ENCODE results near the gene FOSL1. TPM values are rescaled to one million over a fixed set of nuclear protein-coding genes. Genes with fewer than 3 reads are reported as not detected.
"Not testable (repeated sequence)": the region's sequence is repeated elsewhere in the genome, so short reads cannot be mapped to it uniquely, and the experiment has no call there.

The FOSL1 gene
- total and polyA plus RNA-seq, 2 donors, result 7.5 TPM; not detected in 1

DNA sequence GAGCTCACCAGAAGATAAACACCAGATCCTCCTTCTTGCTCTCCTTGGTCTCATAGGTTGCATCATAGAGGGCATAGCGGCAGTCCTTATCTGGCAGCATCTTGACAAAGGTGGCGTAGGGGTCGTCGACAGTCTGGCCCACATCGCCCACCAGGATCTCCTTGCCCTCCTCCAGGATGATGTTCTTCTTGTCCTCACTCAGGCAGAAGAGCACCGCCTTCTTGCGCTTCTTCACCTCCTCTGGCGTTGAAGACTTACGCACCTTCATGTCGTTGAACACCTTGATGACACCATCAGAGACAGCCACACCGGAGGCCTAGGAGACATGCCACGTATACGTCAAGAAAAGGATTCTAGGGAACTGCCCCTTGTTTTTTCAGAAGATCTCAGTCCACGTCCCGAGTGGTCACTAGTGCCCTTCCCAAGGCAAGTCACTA is 44.2 kb downstream of the FOSL1 start:
- no peaks in the 10 kb centered on the region for H3K4me1 ChIP-seq (ENCODE audit: insufficient read depth)
- 78% methylated on average over 15 of the region's 15 CpGs for WGBS
- no peak for DNase-seq (ENCODE audit: extremely low spot score)
- H3K36me3 ChIP-seq (ENCODE audit: insufficient read depth), result peaks cover 5% of the 10 kb centered on the region
- no peak overlapping the region for H3K27ac ChIP-seq (ENCODE audit: low read depth)
- H3K4me3 ChIP-seq (ENCODE audit: low read depth, low read length), result no peak overlapping the region

DNA sequence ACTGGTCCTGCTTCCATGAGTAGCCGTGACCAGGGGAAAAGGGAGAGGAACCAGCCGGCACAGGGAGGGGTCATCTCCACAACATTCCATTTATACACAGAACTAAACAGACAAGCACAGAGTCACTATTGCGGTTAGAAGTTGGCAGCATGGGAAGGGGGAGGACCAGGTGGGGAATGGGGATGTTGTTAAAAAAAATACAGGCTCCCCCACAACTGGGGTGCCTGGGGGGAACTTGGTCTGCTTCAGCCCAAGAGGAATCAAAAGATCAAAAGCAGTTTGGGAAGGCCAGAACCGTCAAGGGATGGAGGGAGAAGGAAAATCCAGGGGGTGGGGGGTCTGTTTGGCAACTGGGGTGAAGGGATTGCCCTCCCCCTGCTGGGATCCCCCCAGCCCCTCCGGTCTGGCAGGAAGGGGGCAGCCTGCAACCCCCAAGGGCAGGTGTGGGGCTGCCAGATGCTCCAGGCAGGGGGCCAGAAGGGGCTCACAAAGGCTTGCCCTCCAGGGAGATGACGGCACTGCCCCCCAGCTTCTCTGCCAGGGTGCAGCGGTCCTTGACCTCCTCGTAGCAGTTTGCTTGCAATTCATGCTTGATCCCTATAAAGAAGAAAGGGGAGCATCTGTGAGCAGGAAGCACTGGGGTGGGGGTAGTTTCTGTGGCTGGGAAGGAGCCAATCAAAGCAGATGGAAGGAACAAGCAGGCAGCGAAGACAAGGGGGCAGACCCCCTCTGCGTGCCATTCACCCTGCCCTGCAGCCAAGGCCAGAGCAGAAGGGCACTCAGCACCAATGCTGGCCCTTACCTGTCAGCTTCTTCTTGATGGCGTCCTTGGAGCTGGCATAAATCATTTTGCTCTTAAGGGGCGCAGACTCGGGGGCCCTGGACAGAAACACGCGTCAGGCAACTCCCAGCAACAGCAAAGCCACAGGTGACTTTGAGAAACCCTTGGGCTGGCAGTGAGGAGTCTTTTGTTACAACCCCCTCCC is 45.0 kb downstream of the FOSL1 start:
- no peaks in the 10 kb centered on the region for H3K4me1 ChIP-seq (ENCODE audit: insufficient read depth)
- no peak overlapping the region for H3K27ac ChIP-seq (ENCODE audit: low read depth)
- WGBS, result 71% methylated on average over 15 of the region's 15 CpGs
- DNase-seq (ENCODE audit: extremely low spot score), result no peak
- H3K36me3 ChIP-seq (ENCODE audit: insufficient read depth), result peaks cover 5% of the 10 kb centered on the region
- H3K4me3 ChIP-seq (ENCODE audit: low read depth, low read length), result no peak overlapping the region

DNA sequence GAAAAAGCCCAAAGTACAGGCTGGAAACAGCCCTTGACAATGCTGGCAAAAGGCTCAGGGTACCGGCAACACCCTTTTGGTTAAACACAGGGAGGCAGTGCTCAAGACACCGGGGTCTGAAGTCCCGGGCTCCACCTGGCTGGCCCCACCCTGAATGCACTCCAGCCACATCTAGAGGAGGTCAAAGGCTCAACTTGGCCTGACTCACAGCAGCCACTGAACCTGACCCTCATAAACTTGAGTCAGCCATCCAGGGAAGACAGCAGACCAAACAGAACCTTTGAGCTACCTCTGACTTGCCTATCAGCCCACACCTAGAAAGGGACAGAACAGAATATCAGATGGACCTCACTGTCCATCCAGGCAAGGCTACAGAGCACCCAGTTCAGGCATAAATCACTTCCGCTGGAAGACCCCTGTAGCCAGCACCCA is 46.0 kb downstream of the FOSL1 start:
- no peak for DNase-seq (ENCODE audit: extremely low spot score)
- 89% methylated on average over 4 of the region's 4 CpGs for WGBS

DNA sequence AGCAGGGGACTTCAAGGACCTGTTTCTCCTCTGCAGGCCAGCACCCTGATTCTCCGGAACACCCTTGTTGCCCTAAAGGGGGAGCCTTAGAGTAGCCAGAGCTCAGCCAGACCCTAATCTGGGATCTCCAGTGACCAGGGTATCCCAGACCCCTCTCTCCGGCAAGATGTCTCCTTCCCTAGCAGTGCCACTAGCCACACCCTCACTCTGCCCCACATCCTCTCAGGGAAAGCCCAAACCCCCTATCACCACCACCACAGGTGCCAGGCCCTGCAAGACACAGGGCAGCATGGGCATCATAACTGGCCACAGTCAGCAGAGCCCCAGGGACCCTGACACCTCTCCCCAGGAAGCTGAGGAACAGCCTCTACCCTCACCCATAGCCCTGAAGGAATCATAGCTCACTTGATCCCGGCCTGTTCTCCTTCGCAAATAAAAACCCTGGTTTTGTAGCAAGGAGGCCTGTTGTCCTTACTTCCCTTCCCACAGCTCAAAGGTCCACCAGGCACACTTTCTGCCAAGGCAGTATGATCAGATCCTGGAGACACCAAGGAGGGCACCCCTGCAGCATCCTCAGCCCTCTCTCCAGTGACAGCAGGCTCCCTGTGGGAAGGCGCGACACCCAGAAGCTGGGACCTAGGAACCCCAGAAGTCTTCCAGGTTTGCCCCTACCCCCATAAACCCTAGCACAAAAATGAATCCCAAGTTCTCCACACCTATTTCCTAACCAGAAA is 46.8 kb downstream of the FOSL1 start:
- no peaks in the 10 kb centered on the region for H3K4me1 ChIP-seq (ENCODE audit: insufficient read depth)
- no peak for DNase-seq (ENCODE audit: extremely low spot score)
- H3K36me3 ChIP-seq (ENCODE audit: insufficient read depth), result peaks cover 5% of the 10 kb centered on the region
- no peak overlapping the region for H3K27ac ChIP-seq (ENCODE audit: low read depth)
- no peak overlapping the region for H3K4me3 ChIP-seq (ENCODE audit: low read depth, low read length)
- 87% methylated on average over 6 of the region's 6 CpGs for WGBS

More for the DNA sequence above, 46.0 kb downstream of the FOSL1 start:
- Histone ChIP-seq H3K27ac (ENCODE audit: low read depth) (no peak overlapping the region), H3K4me3 (ENCODE audit: low read depth, low read length) (no peak overlapping the region), H3K4me1 (ENCODE audit: insufficient read depth) (no peaks in the 10 kb centered on the region), H3K36me3 (ENCODE audit: insufficient read depth) (peaks cover 5% of the 10 kb centered on the region)

DNA sequence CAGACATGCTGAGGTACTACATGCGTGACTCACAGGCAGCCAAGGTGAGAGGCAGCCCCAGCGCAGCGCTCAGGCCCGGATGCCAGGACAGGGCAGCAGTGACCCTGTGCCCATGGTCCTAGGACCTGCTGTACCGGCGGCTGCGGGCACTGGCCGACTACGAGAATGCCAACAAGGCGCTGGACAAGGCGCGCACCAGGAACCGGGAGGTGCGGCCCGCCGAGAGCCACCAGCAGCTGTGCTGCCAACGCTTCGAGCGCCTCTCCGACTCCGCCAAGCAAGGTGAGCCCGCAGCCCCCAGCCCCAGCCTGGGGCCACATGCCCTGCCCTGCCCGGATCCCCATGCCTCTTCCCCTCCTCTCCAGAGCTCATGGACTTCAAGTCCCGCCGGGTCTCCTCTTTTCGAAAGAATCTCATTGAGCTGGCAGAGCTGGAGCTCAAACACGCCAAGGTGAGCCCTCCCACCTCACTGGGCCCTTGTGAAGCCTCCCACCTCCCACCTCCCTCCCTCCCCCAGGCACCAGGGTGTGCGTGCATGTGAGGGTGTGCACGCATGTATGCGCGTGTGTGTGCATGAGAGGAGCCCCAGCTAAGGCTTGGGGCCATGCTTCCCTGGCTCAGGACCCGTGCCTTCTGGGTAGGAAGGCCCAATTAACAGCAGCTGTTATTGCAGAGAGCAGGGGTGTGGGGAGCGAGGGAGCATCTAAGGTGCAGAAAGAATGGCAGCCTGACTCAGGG is 47.5 kb downstream of the FOSL1 start:
- Histone ChIP-seq H3K36me3 (ENCODE audit: insufficient read depth) (peaks cover 5% of the 10 kb centered on the region), H3K4me1 (ENCODE audit: insufficient read depth) (no peaks in the 10 kb centered on the region), H3K27ac (ENCODE audit: low read depth) (no peak overlapping the region), H3K4me3 (ENCODE audit: low read depth, low read length) (no peak overlapping the region)
- 91% methylated on average over 33 of the region's 33 CpGs for WGBS
- no peak for DNase-seq (ENCODE audit: extremely low spot score)

DNA sequence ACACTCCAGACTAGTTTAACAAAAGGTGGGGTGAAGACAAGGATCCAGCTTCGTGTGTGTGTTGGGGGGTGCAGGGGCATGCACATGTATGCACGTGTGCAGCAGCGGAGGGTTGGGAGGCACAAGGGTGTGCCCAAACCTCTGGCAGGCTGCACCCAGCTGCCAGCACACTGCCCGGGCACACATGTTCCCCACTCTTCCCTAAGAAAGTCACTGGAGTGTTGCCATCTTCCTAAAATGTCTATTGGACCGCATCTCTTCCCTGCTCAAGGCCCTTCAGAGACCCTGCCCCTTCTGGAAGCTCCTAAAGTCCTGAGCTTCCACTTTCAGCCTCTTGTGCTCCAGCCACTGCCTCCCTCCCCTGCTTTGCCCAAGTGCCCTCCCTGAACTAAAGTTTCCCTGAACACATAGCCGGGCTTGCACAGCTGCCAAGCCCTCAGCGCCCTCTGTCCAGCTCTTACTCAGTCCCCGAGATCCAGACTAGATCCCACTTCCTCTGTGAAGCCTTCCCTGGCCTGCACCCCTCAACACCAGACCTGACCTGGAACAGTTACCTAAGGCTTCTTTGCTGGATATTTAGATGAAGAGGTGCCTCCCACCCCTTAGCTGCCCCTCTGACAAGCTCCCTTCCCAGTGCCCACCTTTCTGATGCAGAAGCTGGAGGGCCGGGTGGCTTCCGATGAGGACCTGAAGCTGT is 48.2 kb downstream of the FOSL1 start:
- no peak for DNase-seq (ENCODE audit: extremely low spot score)
- H3K27ac ChIP-seq (ENCODE audit: low read depth), result no peak overlapping the region

DNA sequence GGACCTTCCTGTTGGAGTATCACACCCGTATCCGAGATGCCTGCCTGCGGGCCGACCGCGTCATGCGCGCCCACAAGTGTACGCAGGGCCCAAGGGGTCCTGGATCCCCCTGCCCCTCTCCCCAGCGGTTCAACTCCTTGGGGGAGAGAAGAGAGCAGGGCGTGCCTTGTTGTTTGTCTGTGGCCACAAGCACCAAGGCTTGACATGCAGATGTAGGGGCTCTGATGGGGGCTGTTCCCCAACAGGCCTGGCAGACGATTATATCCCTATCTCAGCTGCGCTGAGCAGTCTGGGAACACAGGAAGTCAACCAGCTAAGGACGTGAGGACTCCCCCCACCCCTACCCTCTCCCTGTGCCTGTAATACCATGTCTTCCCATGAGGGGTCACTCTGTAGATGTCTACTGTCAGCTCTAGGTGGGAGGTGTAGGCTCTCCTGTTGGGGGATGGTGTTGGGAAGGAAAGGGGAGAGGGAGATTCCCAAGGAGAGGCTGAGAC is 49.1 kb downstream of the FOSL1 start:
- H3K36me3 ChIP-seq (ENCODE audit: insufficient read depth), result peaks cover 5% of the 10 kb centered on the region

More for the DNA sequence above, 48.2 kb downstream of the FOSL1 start:
- Histone ChIP-seq H3K4me1 (ENCODE audit: insufficient read depth) (no peaks in the 10 kb centered on the region), H3K4me3 (ENCODE audit: low read depth, low read length) (no peak overlapping the region), H3K36me3 (ENCODE audit: insufficient read depth) (peaks cover 5% of the 10 kb centered on the region)
- 85% methylated on average over 10 of the region's 10 CpGs for WGBS

DNA sequence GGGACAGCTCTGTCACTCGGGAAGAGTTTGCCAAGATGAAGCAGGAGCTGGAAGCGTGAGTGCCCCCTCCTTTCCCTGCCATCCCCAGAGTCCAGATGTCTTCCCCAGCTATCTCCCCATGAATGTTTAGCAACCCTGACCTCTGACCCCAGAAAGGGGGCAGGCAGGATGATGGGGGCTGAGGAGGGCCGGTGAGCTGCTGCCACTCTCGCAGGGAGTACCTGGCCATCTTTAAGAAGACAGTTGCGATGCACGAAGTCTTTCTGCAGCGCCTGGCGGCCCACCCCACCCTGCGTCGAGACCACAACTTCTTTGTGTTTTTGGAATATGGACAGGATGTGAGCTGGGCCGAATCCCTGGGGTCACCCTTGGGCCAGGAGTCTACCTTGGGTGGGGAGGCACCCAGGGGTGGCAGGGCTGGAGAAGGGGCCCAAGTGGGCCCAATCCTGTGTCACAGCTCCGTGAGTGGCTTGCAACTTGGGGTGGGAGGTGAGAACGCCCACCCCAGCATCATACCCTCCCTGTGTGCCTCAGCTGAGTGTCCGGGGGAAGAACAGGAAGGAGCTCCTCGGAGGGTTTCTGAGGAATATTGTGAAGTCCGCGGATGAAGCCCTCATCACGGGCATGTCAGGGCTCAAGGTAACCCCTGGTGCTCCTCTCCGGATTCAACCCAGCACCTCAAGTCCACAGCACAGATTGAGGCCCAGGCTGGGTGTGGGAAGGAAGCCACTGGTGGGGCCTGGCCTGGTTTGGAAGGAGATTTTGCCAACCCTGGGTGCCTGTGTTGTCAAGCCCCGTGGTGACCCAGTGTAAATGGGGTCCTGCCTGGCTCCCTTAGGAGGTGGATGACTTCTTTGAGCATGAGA is 49.7 kb downstream of the FOSL1 start:
- Histone ChIP-seq H3K36me3 (ENCODE audit: insufficient read depth) (peaks cover 5% of the 10 kb centered on the region), H3K27ac (ENCODE audit: low read depth) (no peak overlapping the region), H3K4me1 (ENCODE audit: insufficient read depth) (no peaks in the 10 kb centered on the region), H3K4me3 (ENCODE audit: low read depth, low read length) (no peak overlapping the region)
- no peak for DNase-seq (ENCODE audit: extremely low spot score)
- 77% methylated on average over 20 of the region's 20 CpGs for WGBS

More for the DNA sequence above, 49.1 kb downstream of the FOSL1 start:
- no peak for DNase-seq (ENCODE audit: extremely low spot score)
- H3K4me1 ChIP-seq (ENCODE audit: insufficient read depth), result no peaks in the 10 kb centered on the region
- no peak overlapping the region for H3K4me3 ChIP-seq (ENCODE audit: low read depth, low read length)
- WGBS, result 87% methylated on average over 14 of the region's 14 CpGs
- no peak overlapping the region for H3K27ac ChIP-seq (ENCODE audit: low read depth)

DNA sequence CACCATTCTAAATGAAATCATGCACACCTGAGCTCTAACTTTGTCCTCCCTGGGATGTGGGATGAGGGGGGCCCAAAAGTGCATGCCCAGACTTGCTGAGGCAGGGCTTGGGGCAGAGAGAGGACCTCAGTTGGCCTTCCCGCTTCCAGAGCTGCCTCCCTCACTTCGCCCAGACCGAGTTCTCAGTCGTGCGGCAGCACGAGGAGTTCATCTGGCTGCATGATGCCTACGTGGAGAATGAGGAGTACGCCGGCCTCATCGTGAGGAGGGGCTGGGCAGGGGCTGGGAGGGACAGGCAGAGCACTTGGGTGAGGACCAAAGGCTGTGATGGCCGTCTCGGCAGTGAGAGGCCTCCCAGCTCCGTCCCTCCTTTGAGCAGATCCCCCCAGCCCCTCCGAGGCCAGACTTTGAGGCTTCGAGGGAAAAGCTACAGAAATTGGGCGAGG is 50.4 kb downstream of the FOSL1 start:
- WGBS, result 43% methylated on average over 16 of the region's 16 CpGs
- Histone ChIP-seq H3K36me3 (ENCODE audit: insufficient read depth) (peaks cover 5% of the 10 kb centered on the region), H3K4me3 (ENCODE audit: low read depth, low read length) (no peak overlapping the region), H3K4me1 (ENCODE audit: insufficient read depth) (no peaks in the 10 kb centered on the region), H3K27ac (ENCODE audit: low read depth) (no peak overlapping the region)
- no peak for DNase-seq (ENCODE audit: extremely low spot score)

DNA sequence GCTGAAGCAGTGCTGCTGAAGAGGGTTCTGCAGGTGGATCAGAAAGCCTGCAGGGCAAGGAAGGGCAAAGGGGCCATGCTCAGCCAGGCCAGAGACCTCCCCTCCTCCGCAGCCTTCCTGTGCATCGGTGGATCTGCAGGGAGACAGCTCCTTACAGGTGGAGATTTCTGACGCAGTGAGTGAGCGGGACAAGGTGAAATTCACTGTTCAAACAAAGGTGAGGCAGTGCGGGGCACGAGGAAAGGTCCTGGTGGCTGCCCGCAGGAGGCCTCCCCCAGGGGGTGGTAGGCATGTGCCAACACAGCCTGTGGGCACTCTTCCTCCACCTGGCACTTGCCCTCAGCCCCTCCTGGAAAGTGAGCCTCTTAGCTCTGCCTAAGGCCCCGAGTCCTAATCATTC is 50.8 kb downstream of the FOSL1 start:
- no peak for DNase-seq (ENCODE audit: extremely low spot score)
- H3K36me3 ChIP-seq (ENCODE audit: insufficient read depth), result peaks cover 5% of the 10 kb centered on the region
- no peak overlapping the region for H3K27ac ChIP-seq (ENCODE audit: low read depth)
- WGBS, result 71% methylated on average over 8 of the region's 8 CpGs
- no peak overlapping the region for H3K4me3 ChIP-seq (ENCODE audit: low read depth, low read length)
- no peaks in the 10 kb centered on the region for H3K4me1 ChIP-seq (ENCODE audit: insufficient read depth)

DNA sequence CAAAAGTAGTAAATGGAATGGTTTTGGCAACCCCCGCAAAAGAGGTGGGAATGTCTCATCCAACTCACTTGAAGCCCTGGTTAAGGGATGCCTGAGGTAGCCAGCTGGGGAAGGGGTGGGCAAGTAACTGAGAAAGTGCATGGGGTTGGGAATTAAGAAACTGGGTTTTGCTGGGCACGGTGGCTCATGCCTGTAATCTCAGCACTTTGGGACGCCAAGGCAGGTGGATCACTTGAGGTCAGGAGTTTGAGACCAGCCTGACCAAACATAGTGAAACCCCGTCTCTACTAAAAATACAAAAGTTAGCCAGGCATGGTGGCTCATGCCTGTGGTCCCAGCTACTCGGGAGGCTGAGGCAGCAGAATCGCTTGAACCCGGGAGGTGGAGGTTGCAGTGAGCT is 51.5 kb downstream of the FOSL1 start:
- 63% methylated on average over 7 of the region's 7 CpGs for WGBS
- not testable (repeated sequence) for DNase-seq (ENCODE audit: extremely low spot score); H3K27ac ChIP-seq (ENCODE audit: low read depth); H3K4me3 ChIP-seq (ENCODE audit: low read depth, low read length); H3K36me3 ChIP-seq (ENCODE audit: insufficient read depth); H3K4me1 ChIP-seq (ENCODE audit: insufficient read depth)

DNA sequence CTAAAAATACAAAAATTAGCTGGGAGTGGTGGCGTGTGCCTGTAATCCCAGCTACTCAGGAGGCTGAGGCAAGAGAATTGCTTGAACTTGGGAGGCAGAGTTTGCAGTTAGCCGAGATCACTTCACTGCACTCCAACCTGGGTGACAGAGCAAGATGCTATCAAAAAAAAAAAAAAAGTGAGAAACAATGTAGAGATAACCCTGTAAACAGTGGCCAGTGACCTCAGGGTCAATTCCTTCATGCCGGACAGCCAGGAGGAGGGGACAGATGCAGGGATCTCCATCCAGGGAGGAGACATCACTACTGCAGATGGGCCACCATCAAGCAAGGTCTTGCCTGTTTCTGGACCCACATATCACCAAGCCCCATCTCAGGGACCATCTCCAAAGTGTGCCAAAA is 52.4 kb downstream of the FOSL1 start:
- 82% methylated on average over 3 of the region's 3 CpGs for WGBS
- H3K36me3 ChIP-seq (ENCODE audit: insufficient read depth), result peaks cover 3% of the 10 kb centered on the region
- H3K4me3 ChIP-seq (ENCODE audit: low read depth, low read length), result no peak overlapping the region
- H3K27ac ChIP-seq (ENCODE audit: low read depth), result no peak overlapping the region
- DNase-seq (ENCODE audit: extremely low spot score), result no peak
- H3K4me1 ChIP-seq (ENCODE audit: insufficient read depth), result no peaks in the 10 kb centered on the region
